Ovary (tissue), 3 donors: ENCODE data around the gene CABLES1.

ENCODE experiments used
- POLR2A ChIP-seq: fragments of 450-650 bp; IDR thresholded peaks from one replicate; pipeline ENCODE4 v1.6.1; 2017; ENCODE audit warnings: antibody characterized with exemption, mild to moderate bottlenecking, moderate library complexity
- TF ChIP-seq, protein P1 (sequence below), 3 donors: fragments of 450-650 bp in 2 of 3; fragments of 200-600 bp in 1 of 3; IDR thresholded peaks; one replicate each; pipeline versions ENCODE4 v1.5.1 to v1.8.0; 2016 to 2022; ENCODE audit warnings: antibody characterized with exemption in 3 of 3, mild to moderate bottlenecking in 1 of 3
- donor health status: DM: no; HTN: no; CAD: no.

DNA sequence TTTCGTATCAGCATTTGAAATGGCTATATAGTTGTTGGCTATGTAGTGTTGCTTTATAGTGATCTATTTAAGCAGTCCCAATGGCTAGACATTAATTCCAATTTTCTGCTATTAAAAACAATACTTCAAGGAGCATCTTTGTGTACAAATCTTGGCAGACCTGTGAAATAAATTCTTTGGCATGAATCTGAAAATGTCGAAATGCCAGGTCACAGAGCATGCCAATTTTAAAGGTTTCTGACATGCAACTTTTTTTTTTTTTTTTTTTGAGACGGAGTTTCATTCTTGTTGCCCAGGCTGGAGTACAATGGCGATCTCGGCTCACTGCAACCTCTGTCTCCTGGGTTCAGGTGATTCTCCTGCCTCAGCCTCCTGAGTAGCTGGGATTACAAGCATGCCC, 26.8 kb upstream of the CABLES1 start:
- TF ChIP-seq, protein P1, sequence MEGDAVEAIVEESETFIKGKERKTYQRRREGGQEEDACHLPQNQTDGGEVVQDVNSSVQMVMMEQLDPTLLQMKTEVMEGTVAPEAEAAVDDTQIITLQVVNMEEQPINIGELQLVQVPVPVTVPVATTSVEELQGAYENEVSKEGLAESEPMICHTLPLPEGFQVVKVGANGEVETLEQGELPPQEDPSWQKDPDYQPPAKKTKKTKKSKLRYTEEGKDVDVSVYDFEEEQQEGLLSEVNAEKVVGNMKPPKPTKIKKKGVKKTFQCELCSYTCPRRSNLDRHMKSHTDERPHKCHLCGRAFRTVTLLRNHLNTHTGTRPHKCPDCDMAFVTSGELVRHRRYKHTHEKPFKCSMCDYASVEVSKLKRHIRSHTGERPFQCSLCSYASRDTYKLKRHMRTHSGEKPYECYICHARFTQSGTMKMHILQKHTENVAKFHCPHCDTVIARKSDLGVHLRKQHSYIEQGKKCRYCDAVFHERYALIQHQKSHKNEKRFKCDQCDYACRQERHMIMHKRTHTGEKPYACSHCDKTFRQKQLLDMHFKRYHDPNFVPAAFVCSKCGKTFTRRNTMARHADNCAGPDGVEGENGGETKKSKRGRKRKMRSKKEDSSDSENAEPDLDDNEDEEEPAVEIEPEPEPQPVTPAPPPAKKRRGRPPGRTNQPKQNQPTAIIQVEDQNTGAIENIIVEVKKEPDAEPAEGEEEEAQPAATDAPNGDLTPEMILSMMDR (IDR thresholded peaks at IDR 0.05) = no peak
- no peak for TF ChIP-seq POLR2A
